NB4 (cell line): ENCODE results near the gene RRBP1.

ENCODE experiments used
- CTCF ChIP-seq: IDR thresholded peaks from one replicate; pipeline ENCODE4 v1.5.1; 2012; ENCODE audit warnings: low read depth, low read length
- MYC ChIP-seq: IDR thresholded peaks from 2 replicates; pipeline ENCODE4 v1.6.1; 2011; ENCODE audit warnings: low read depth, low read length
- POLR2A ChIP-seq: IDR thresholded peaks from 2 replicates; pipeline ENCODE4 v1.6.1; 2011; ENCODE audit warnings: mild to moderate bottlenecking; ENCODE audit not compliant: insufficient read length; ENCODE audit errors: extremely low read depth
- TF ChIP-seq, protein P1 (sequence below): IDR thresholded peaks from 2 replicates; pipeline ENCODE4 v1.6.1; 2011; ENCODE audit warnings: low read depth, low read length

GRCh38 chr20:17668432-17668831, 13.6 kb downstream of the RRBP1 start:
- TF ChIP-seq CTCF (no peak), POLR2A (no peak), MYC (no peak)
- TF ChIP-seq, protein P1, sequence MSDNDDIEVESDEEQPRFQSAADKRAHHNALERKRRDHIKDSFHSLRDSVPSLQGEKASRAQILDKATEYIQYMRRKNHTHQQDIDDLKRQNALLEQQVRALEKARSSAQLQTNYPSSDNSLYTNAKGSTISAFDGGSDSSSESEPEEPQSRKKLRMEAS, result no peak
